Epithelial cell of esophagus (primary cell): ENCODE results near the gene SMAD7.

Source experiments
- DNase-seq: peaks from one replicate; pipeline ENCODE4 v3.0.0; 2010; ENCODE audit warnings: low read depth
- H3K4me3 ChIP-seq: 2 replicates; pipeline ENCODE4 v1.5.1; 2011; ENCODE audit warnings: mild to moderate bottlenecking, low read length, control low read depth
- CTCF ChIP-seq: IDR thresholded peaks from 2 replicates; pipeline ENCODE4 v1.5.1; 2011; ENCODE audit warnings: low read depth, mild to moderate bottlenecking, low read length, control low read depth, inconsistent platforms; ENCODE audit not compliant: insufficient read depth; ENCODE audit errors: missing control alignments

The SMAD7 gene

GRCh38 chr18:48966523-48966922 lies 15.8 kb upstream of the SMAD7 start:
- no peak for DNase-seq
- no peak for TF ChIP-seq CTCF
- H3K4me3 ChIP-seq: no peak overlapping the region

GRCh38 chr18:48963586-48964470 lies 13.1 kb upstream of the SMAD7 start:
- DNase-seq: no peak
- TF ChIP-seq CTCF: no peak
- H3K4me3 ChIP-seq: no peak overlapping the region

GRCh38 chr18:48962994-48963561 lies 12.3 kb upstream of the SMAD7 start:
- H3K4me3 ChIP-seq: no peak overlapping the region
- DNase-seq: no peak
- TF ChIP-seq CTCF: no peak

- no peak for DNase-seq
- no peak for TF ChIP-seq CTCF
These were observed 11.7 kb upstream of the SMAD7 start for GRCh38 chr18:48962252-48962993.

GRCh38 chr18:48961547-48961946 lies 10.8 kb upstream of the SMAD7 start:
- no peak overlapping the region for H3K4me3 ChIP-seq
- no peak for TF ChIP-seq CTCF
- DNase-seq: no peak

More at GRCh38 chr18:48962252-48962993, 11.7 kb upstream of the SMAD7 start:
- H3K4me3 ChIP-seq: no peak overlapping the region

- no peak for DNase-seq
- no peak overlapping the region for H3K4me3 ChIP-seq
- no peak for TF ChIP-seq CTCF
These were observed 9.5 kb upstream of the SMAD7 start for GRCh38 chr18:48959921-48960920.
